GM21360 (cell line): ENCODE measurements around the gene TM2D3.

Experiments
- ATAC-seq: cut with Tn5 transposase; IDR thresholded peaks from one replicate; pipeline ENCODE4 v1.9.1; 2021; ENCODE audit warnings: mild to moderate bottlenecking, moderate library complexity; ENCODE audit not compliant: unreplicated experiment

TM2D3 gene

GRCh38 chr15:101652098-101652785 lies at the start of gene TM2D3:
TM2D3 (minus strand) TSS chr15:101652381; CDS start chr15:101652361, 20 bp downstream.
- ATAC-seq = peak; percentile 85

DNA sequence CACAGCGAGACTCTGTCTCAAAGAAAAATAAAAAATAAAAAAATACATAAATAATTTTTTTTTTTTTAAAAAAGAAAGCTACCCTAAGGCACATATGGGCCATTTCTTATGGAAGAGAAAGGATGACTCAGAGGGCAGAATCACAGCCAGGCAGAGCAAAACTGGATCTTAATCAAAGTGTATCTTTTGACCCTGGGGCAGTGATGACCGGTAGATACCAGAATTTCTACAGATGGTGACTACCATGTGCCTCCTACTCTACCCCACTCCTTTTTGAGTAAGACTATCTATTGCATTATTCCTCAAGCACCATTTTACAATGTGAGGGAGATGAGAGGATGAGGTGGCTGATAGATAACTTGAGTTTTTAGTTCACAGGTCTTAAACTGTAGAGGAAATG lies 46.1 kb upstream of the TM2D3 start:
- no peak for ATAC-seq

- no peak for ATAC-seq
Observed at GRCh38 chr15:101697488-101697887, 45.3 kb upstream of the TM2D3 start.

DNA sequence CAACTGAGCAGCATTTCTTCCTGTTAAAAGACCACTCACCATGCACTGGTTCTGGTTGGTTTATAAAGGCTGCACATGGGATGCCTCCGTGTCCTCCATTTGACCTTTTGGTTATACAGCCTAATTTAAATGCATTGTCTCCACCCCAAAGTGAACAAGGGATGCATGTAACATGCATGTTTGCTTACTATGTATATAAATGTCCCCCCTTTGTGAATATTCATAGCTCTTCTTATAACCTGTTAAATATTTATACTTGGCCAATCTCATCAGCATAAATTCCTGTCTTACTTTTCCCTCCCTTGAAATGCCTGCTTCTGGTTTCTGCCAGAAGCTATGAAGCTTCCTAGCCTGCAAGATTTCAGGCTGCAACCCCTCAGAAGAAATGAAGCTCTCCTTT lies 44.6 kb upstream of the TM2D3 start:
- ATAC-seq = no peak

DNA sequence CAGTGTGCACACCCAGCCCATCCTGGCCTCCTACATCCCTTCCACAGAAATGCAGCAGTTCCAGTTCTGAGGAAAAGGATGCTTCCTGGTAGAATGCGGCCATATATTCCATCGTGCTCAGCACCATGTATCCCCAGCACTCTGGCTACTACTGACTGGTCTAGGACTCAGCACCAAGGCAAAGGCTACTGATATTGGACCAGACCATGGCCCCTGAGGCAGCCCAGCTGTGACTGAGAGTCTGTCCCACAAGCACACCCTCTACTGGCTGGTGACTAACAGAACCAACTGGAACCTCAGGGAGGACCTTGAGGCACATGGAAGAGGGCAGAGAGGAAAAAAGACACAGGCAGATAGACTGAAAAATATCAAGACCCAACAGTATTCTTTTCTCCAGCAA lies 42.1 kb upstream of the TM2D3 start:
- ATAC-seq = no peak

DNA sequence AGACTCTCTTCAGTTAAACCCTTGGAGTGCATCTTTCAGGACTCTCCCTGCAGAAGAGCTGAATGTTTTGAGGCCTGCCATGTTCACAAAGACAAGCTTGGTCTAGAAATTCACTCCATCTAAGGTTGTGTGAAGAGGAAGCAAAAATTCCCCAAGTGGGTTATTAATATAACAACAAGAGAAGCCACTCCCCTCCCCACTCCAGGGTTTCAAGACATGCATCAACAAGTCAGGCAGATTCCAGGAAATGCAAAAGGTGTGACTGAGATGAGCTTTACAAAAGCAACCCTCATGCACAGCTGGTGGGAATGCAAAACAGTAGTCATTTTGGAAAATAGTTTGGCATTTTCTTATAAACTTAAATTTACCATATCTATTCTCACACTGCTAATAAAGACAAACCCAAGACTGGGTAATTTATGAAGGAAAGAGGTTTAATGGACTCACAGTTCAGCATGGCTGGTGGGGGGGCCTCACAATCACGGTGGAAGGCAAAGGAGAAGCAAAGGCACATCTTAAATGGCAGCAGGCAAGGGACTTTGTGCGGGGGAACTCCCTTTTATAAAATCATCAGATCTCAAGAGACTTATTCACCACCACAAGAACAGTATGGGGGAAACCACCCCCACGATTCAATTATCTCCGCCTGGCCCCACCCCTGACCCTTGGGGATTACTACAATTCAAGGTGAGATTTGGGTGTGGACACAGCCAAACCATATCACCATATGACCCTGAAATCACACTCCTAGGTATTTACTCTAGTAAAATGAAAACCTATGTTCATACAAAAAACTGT lies 40.8 kb upstream of the TM2D3 start:
- no peak for ATAC-seq

GRCh38 chr15:101689901-101690300 lies 37.7 kb upstream of the TM2D3 start:
- no peak for ATAC-seq

- no peak for ATAC-seq
Observed at GRCh38 chr15:101686718-101687117, 34.5 kb upstream of the TM2D3 start.

DNA sequence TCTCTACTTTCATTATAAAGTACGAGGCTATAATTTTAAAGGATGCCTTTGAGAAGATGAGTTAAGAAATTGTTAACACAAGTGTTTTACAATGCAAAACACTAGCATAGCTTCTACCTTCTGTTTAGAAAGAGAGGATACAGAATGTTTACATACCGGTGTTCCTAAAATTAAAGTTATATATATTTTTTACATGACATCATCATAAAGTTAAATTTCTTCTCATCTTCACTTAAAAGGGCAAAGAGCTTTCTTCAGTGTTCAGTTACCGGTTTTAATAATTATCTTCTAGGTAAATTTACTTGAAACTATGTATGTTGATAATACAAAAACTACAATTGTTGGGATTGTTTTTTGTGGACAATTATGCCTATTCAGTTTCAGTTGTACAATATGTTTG lies 32.7 kb upstream of the TM2D3 start:
- ATAC-seq = no peak

GRCh38 chr15:101684384-101684783 lies 32.2 kb upstream of the TM2D3 start:
- no peak for ATAC-seq

DNA sequence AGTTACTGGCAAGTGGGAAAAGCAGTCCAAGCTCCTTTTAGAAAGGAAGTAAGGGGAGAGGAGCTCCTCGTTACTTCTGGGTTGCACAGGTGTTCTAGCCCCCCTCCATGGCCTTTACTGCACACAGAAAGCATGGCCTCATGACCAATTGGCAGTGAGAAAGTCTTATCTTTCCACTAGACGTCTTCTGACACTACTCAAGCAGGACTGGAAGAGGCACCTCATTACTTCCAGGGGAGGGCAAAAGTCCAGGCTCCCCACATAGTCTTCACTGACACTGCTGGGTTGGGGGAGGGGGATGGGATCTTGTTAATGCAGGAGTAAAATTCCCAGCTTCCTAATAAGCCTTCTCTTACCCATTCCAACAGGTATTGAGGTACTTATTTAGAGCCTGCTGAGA lies 27.6 kb upstream of the TM2D3 start:
- no peak for ATAC-seq

DNA sequence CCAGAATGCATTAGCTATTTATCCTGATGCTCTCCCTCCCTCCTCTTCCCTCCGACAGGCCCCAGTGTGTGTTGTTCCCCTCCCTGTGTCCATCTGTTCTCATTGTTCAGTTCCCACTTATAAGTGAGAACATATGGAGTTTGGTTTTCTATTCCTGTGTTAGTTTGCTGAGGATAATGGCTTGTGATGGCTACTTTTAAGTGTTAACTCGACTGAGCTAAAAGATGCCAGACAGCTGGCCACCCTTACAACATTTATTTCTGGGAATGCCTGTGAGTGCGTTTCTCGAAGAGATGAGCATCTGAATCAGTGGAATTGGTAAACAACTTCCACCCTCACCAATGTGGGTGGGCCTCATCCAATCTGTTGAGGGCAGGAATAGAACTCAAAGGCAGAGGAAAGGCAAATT lies 24.7 kb upstream of the TM2D3 start:
- no peak for ATAC-seq

- ATAC-seq = no peak
Observed at GRCh38 chr15:101675796-101676582, 23.8 kb upstream of the TM2D3 start.

- no peak for ATAC-seq
Observed at GRCh38 chr15:101675015-101675414, 22.8 kb upstream of the TM2D3 start.

DNA sequence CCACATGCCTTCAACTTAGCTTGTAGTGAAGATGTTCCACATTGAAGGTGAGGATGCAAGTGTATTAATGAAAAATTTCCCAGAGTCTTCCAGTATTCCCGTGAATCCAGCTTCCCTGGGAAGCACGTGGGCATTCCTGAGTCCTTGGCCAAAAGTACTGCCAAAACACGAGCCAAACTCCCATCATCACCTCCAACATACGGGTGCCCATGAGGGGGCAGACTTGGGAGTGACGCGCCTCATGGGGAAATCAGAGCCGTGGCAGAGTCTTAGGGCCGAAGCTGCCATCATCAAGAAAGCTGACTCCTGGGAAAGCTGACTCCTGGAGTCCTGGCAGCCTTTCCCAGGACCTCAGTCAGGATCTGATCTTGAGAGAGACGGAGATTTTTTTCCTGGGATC lies 20.1 kb upstream of the TM2D3 start:
- ATAC-seq = no peak

- ATAC-seq = no peak
Observed at GRCh38 chr15:101669744-101670143, 17.6 kb upstream of the TM2D3 start.

GRCh38 chr15:101667881-101668280 lies 15.7 kb upstream of the TM2D3 start:
- no peak for ATAC-seq

DNA sequence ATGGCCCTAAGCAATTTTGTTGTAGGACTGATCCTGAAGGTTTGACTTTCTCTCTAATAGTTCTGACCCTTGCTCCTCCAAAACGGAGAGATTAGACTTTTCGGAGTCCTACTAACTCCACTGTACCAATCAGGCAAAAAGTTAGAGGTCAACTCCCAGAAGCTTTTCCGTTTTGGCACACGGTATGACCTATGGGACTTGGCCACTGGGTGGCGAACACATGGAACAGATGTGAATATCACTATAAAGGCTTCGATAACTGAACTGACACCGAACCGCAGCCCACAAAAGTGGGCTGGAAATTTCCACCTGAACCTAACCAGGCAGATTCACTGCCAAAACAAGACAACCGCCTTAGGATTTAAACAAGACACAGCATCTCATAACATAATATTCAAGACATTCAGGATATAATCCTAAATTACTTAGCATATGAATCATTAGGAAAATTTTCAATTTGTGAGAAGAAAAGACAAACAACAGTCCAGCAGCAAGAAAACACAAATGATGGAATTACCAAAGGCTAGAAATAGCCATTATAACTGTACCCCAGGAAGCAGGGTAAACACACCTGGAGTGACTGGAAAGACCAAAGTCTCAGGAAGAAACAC lies 12.2 kb upstream of the TM2D3 start:
- ATAC-seq = no peak

DNA sequence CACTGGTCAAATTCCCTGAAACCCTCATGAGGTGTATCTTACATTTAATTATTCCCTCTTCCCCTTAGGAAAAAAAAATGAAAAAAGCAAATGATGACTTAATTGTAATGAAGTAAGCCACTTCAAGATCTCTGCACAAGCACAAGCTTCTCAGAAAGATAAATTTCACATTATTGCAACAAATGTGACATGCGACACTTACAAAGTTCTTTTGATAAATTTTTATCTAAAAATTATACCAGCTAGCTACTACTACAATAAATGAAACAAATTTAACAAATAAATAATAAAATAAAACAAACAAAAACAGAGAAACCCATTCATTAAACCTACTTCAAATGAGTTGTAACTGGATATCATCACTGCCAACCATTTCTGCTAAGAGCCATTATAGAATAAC lies 10.0 kb upstream of the TM2D3 start:
- no peak for ATAC-seq

GRCh38 chr15:101660005-101660404 lies 7.8 kb upstream of the TM2D3 start:
- no peak for ATAC-seq
